Astrocyte of the hippocampus (primary cell): ENCODE data around the gene FAM43B.
A peak's percentile ranks its signal among the peaks of the same experiment; 100 is the strongest.

Experiments
- DNase-seq: peaks from one replicate; pipeline ENCODE4 v3.0.0; 2011; ENCODE audit warnings: low read depth, low spot score

Gene FAM43B

DNA sequence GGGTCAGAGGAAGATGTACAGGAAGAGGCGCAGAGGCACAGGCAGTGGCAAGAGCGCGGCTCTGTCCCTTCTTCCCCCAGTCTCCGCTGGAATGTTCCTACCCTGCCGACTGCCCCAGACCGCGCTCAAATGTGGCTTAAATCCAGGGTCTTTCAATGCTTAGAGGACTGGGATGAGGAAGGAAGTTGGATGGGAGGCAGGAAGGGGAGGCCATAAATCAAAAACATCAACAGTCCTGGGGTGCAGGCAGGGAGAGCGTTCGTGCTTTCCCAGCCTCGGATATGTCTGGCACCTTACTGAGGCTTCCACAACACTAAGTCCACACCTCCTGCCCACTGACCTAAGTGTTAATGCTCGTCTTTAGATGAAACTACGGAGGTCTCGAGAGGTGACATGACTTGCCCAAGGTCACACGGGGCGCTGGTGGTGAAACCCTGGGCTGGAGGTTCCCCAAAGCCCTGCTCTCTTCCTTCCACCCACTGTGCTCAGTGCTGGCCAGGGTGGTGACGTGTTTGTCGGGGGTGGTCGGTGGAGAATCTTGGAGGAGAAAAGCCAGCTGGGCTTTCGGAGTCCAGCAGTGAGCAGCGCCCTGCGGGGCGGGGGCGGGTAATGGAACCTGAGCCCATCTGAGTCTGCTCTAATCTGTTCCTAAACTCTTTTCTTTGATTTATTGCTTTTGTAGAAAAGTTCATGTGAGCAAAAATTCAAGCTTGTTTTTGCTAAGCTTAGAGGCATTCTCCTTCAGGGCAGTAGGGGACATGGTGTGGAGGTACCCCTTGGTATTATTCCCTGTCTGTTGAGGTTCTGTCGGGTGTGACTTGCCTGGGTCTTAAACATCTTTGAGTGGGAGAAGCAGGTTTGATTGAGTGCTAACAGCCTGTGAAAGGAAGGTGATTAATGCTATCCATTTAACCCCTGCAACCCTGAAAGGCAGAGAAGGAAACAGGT lies 37.2 kb downstream of the FAM43B start:
- DNase-seq, result no peak

DNA sequence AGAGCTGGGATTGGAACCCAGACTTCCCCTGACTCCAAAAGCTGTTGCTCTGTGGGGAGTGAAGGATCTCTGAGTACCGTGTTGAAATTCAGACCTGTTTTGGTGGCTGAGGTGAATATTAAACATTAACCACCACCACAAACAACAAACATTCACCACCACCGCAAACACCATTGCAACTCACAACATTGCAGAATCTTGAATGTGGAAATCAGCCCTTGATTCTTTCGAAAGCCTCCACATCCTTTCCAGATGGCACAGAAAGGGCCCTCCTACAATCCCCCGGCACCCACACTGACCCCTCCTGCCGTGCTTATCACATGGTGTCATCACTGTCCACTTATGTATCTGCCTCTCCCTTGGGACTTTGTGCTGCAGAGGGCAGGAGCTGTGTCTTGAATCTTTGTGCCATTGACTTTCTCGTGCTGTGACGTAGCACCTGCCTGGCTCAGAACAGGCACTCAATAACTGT lies 38.0 kb downstream of the FAM43B start:
- no peak for DNase-seq

DNA sequence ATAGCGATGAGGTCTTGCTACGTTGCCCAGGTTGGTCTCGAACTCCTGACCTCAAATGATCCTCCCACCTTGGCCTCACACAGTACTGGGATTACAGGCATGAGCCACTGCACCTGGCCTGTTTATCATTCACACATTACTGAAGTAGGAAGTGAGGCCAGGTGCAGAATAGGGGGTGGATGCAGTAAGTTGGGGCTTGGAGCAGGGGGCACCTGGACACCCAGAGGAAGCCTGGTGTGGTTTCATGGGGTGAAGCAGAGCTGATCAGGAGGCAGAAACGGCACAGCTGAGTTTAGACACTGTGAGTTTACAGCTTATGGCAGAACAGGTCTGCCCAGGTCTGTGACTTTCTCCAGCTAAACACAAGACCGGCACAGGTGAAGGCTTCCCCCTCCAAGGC lies 41.4 kb downstream of the FAM43B start:
- DNase-seq, result no peak

DNA sequence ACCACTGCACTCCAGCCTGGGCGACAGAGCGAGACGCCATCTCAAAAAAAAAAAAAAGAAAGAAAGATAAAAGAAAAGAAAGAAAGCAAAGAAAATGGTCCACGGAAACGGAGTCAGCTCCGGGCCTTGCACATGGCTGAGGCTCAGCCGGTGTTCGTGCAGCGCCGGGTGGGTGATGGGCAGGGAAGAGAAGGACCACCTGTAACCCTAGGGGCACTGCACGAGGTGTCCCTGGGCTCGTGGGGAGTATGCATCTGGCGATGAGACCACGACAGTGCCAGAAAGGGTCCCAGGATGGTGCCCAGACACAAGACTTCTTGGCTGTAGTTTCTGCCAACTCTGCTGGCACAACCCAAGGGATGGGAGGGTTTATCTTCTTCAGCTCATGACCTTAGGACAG lies 42.4 kb downstream of the FAM43B start:
- DNase-seq, result no peak

DNA sequence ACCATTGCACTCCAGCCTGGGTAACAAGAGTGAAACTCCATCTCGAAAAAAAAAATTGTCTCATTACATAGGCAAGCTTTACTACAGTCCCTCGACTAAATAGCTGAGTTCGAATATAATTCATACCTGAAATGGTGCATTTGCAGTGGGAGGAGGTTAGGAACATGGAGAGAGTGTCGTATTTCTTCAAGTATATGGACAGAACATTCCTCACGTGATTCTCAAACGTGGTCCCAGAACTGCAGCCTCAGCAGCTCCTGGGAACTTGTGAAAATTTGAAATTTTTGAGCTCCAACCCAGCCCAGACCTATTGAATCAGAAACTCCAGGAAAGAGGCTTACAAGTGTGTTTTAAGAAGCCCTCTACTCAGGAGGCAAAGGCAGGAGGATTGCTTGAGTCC lies 43.7 kb downstream of the FAM43B start:
- no peak for DNase-seq

DNA sequence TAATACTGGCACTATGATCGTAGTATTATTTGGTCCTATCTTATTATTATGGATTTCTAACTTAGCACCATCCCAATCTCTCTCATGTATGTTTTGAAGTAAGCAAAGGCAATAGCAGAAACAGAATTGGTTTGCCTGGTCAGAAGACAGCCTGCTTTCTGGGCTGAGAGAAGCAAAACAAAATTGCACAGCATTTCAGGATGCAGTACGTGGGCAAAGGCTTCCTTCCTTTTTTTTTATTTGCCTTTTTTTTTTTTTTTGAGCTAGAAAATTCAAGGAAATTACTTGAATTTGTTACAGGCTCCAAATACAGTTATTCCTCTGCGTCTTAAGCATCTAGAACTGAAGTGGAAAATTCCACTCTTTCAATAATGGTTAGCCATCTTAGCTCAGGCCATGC lies 45.3 kb downstream of the FAM43B start:
- DNase-seq, result no peak

DNA sequence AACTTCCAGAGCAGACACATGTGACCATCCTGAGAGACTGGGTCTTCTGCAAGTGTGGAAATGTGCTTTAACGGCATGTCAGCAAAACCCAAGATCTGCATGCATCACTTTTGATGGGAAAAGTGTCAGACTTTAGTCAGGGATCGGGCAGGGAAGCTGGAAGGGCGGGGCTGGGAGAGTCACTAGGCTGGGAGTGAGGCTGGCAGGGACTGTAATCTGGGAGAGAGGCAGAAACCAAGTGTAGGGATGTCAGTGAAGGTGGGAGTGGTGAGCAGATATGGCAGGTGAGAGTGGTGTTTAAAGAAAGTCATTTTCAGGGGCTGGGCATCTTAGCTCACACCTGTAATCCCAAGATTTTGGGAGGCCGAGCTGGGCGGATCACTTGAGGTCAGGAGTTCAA lies 47.8 kb downstream of the FAM43B start:
- DNase-seq, result no peak

DNA sequence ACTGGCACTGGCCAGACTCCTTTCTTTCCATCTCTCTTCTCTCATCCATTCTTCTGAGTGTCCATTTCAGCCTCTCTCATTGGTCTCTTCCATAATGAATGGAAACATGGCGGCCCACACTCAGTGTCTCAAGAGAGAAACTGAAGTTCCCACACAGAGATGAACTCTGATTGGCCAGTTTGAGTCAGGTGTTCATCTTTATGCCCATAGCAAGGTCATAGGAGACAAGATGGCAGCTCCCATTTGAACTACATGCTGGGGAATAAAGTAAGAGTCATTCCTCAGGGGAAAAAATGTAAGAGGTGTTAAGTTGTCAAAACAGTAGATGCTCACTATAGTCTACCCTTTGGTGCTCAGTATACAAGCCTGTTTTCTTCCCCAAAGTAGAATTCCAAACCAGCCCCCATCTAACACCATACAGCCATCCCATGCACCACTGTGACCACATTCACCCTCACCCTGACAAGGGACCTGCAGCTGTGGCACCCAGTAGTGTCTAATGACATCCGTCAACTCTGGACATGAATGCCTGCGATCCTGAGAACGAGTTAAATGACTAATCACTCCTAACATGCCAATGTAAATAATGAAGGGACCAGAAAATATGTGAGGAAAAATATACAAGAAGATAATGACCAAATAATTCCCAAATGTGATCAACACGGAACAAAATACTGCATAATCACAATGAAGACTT lies 48.9 kb downstream of the FAM43B start:
- DNase-seq, result peak; percentile 46

DNA sequence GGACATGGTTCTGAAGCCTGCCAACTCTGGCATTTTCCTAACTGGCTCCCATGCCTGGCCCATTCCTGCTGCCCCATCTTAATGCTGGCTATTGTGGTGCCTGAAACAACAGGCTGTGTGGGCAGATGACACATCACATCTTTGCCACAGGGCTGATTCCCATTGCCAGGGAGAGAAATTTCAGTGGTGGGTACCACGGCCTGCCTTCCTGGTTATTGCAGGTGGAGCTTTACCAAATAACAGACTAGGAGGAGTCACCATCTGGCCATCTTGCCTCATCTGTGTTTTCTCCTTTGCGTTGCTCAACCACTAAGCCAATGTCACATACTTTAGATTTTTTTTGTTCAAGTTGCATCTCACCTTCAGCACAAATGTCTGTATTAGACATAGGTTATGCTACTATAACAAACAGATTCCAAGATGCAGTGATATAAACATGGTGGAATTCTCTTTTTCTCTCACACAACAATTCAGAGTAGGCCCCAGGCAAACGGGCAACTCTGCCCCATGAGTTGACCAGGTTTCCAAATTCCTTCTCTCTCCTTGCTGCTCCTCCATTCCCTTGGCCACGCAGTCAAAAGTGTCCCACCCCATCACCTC lies 50.6 kb downstream of the FAM43B start:
- DNase-seq, result no peak

DNA sequence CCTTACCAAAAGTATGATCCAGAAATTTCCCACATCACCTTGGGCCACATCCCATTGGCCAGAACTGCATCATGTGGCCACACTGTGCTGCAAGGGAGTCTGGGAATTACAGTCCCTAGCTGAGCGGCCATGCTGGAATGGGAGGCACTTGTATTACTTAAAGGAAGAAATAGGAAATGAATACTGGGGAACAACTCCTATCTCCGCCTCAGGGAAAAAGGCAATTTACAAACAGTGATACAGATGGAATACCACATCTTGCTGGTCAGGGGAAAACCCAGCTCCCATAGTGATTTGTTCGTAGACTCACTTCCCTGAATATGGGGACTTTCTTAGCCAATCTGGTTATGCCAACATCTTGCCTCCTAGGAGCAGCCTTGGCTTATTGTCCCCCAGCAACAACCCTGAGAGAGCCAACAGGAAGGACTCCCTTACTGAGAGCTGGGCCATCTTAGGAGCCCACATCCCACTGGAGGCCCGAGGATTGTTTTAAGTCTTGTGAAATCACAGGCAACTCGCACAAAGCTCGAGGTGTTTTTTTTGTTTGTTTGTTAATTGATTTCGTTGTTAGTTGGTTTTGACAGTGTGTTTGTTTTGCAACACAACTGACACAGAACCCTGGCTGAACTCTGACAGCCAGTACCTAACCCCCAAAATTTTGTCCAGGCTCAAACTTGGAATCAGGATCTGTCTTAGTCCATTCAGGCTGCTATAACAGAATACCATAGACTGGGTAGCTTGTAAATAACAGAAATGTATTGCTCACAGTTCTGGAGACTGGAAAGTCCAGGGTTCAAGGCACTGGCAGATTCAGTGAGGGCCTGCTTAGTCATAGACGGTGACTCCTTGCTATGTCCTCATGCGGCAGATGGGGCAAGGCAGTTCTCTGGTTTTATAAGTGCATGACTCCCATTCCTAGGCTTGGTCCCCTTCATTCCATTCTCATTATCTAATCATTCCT lies 51.4 kb downstream of the FAM43B start:
- DNase-seq, result peak; percentile 75
